ENCODE results near the gene C9orf72.

Gene C9orf72

GRCh38 chr9:27539479-27540441 lies 33.5 kb downstream of the C9orf72 start:
- Histone ChIP-seq H3K27me3 (no peaks in the 10 kb centered on the region), H3K36me3 (no peaks in the 10 kb centered on the region), H3K9me3 (0 out of 2 replicates have a peak, but pooled peaks cover 3% of the 10 kb centered on the region), H3K4me1 (peaks cover 8% of the 10 kb centered on the region), H3K4me3 (ENCODE audit: low read depth, low read length) (no peak overlapping the region)
- no peak for DNase-seq
- no peak for TF ChIP-seq CTCF (IDR thresholded peaks at IDR 0.05; ENCODE audit: low read depth, low read length)

- Histone ChIP-seq H3K9me3 (0 out of 2 replicates have a peak, but pooled peaks cover 3% of the 10 kb centered on the region), H3K4me1 (peaks cover 8% of the 10 kb centered on the region), H3K4me3 (ENCODE audit: low read depth, low read length) (no peak overlapping the region), H3K27me3 (no peaks in the 10 kb centered on the region), H3K36me3 (no peaks in the 10 kb centered on the region)
- no peak for DNase-seq
- no peak for TF ChIP-seq CTCF (IDR thresholded peaks at IDR 0.05; ENCODE audit: low read depth, low read length)
These were observed 34.6 kb downstream of the C9orf72 start for GRCh38 chr9:27538647-27539046.

GRCh38 chr9:27537756-27538155 lies 35.5 kb downstream of the C9orf72 start:
- no peaks in the 10 kb centered on the region for H3K36me3 ChIP-seq
- H3K27me3 ChIP-seq: no peaks in the 10 kb centered on the region
- no peak for TF ChIP-seq CTCF (IDR thresholded peaks at IDR 0.05; ENCODE audit: low read depth, low read length)
- DNase-seq: no peak
- H3K4me1 ChIP-seq: peaks cover 8% of the 10 kb centered on the region
- H3K4me3 ChIP-seq (ENCODE audit: low read depth, low read length): no peak overlapping the region
- 0 out of 2 replicates have a peak, but pooled peaks cover 3% of the 10 kb centered on the region for H3K9me3 ChIP-seq

GRCh38 chr9:27537027-27537435 lies 36.2 kb downstream of the C9orf72 start:
- Histone ChIP-seq H3K9me3 (0 out of 2 replicates have a peak, but pooled peaks cover 3% of the 10 kb centered on the region), H3K36me3 (no peaks in the 10 kb centered on the region), H3K4me1 (peaks cover 2% of the 10 kb centered on the region), H3K27me3 (no peaks in the 10 kb centered on the region), H3K4me3 (ENCODE audit: low read depth, low read length) (no peak overlapping the region)
- TF ChIP-seq CTCF (IDR thresholded peaks at IDR 0.05; ENCODE audit: low read depth, low read length): no peak
- DNase-seq: no peak

- no peaks in the 10 kb centered on the region for H3K9me3 ChIP-seq
- TF ChIP-seq CTCF (IDR thresholded peaks at IDR 0.05; ENCODE audit: low read depth, low read length): no peak
- H3K4me1 ChIP-seq: no peaks in the 10 kb centered on the region; the same call in 1 of the 2 replicates
- no peaks in the 10 kb centered on the region for H3K27me3 ChIP-seq
- no peak overlapping the region for H3K4me3 ChIP-seq (ENCODE audit: low read depth, low read length)
- DNase-seq: no peak
- H3K36me3 ChIP-seq: no peaks in the 10 kb centered on the region
These were observed 37.1 kb downstream of the C9orf72 start for GRCh38 chr9:27536168-27536567.

- no peaks in the 10 kb centered on the region for H3K9me3 ChIP-seq
- TF ChIP-seq CTCF (IDR thresholded peaks at IDR 0.05; ENCODE audit: low read depth, low read length): no peak
- H3K4me1 ChIP-seq: no peaks in the 10 kb centered on the region; the same call in 1 of the 2 replicates
- no peak overlapping the region for H3K4me3 ChIP-seq (ENCODE audit: low read depth, low read length)
- no peak for DNase-seq
- no peaks in the 10 kb centered on the region for H3K27me3 ChIP-seq
- H3K36me3 ChIP-seq: no peaks in the 10 kb centered on the region
These were observed 37.6 kb downstream of the C9orf72 start for GRCh38 chr9:27535701-27536118.
